D721Med (cell line): ENCODE measurements around the gene GPR137.

Experiments used
- DNase-seq: peaks from one replicate; pipeline ENCODE4 v3.0.0; 2011; ENCODE audit warnings: low spot score; ENCODE audit not compliant: insufficient read length
- FAIRE-seq: peaks from 2 replicates; lab custom pipeline; 2011; peaks lifted over from hg19 to GRCh38; lab: Jason Lieb, UNC
- CTCF ChIP-seq: IDR thresholded peaks from 2 replicates; pipeline ENCODE4 v1.5.1; 2012; ENCODE audit warnings: mild to moderate bottlenecking, control low read depth; ENCODE audit not compliant: insufficient read depth; ENCODE audit errors: missing control alignments

The GPR137 gene

GRCh38 chr11:64303109-64304031 lies 17.7 kb downstream of the GPR137 start:
- no peak for FAIRE-seq
- no peak for TF ChIP-seq CTCF
- DNase-seq = no peak

GRCh38 chr11:64304032-64304315 lies 18.3 kb downstream of the GPR137 start:
- TF ChIP-seq CTCF = no peak
- DNase-seq (no peak), FAIRE-seq (no peak)

GRCh38 chr11:64304316-64305072 lies 18.8 kb downstream of the GPR137 start:
- DNase-seq (peak; percentile 87), FAIRE-seq (no peak)
- peak; percentile 88 for TF ChIP-seq CTCF

- FAIRE-seq = no peak
- TF ChIP-seq CTCF = no peak
These were observed 19.5 kb downstream of the GPR137 start, which contains the start of gene ESRRA for GRCh38 chr11:64305075-64305690. Gene ESRRA, plus strand, starts transcription at chr11:64305524. Its CDS starts 1,656 bp downstream, at chr11:64307180.

GRCh38 chr11:64305691-64306562 lies 20.3 kb downstream of the GPR137 start:
- TF ChIP-seq CTCF = peak; percentile 34
- FAIRE-seq (no peak), DNase-seq (no peak)

More at GRCh38 chr11:64305075-64305690, 19.5 kb downstream of the GPR137 start, which contains the start of gene ESRRA:
- peak; percentile 90 for DNase-seq

GRCh38 chr11:64306563-64306875 lies 20.9 kb downstream of the GPR137 start:
- FAIRE-seq (no peak), DNase-seq (no peak)
- no peak for TF ChIP-seq CTCF
